Fibroblast of villous mesenchyme (primary cell): ENCODE data around the gene RNF13. TPM values are rescaled to one million over a fixed set of nuclear protein-coding genes. Genes with fewer than 3 reads are reported as not detected.
"Not testable (repeated sequence)": the region's sequence is repeated elsewhere in the genome, so short reads cannot be mapped to it uniquely, and the experiment has no call there.

Experiments used
- DNase-seq: peaks from one replicate; pipeline ENCODE4 v3.0.0-alpha.2; 2010; ENCODE audit warnings: low read depth
- H3K4me3 ChIP-seq: 2 replicates; pipeline ENCODE4 v1.5.1; 2011; ENCODE audit warnings: low read depth, mild to moderate bottlenecking, low read length
- CTCF ChIP-seq: IDR thresholded peaks from 2 replicates; pipeline ENCODE4 v1.5.1; 2012; ENCODE audit warnings: low read depth, mild to moderate bottlenecking, low read length; ENCODE audit not compliant: insufficient read depth
- total RNA-seq: library from RNA; depleted of rRNA; stranded (reverse); fragments of >200 nt; gene quantifications from 2 replicates; pipeline ENCODE4 v1.2.3, GENCODE V29; 2012

RNF13 gene
- total RNA-seq, 1 donor: 77.3 TPM

GRCh38 chr3:149941186-149941585, 128.2 kb downstream of the RNF13 start:
- no peak for TF ChIP-seq CTCF
- no peak overlapping the region for H3K4me3 ChIP-seq
- DNase-seq: no peak

GRCh38 chr3:149941946-149942345, 128.9 kb downstream of the RNF13 start:
- DNase-seq: peak; percentile 22
- no peak overlapping the region for H3K4me3 ChIP-seq
- TF ChIP-seq CTCF: no peak

GRCh38 chr3:149942409-149942808, 129.4 kb downstream of the RNF13 start:
- TF ChIP-seq CTCF: no peak
- no peak overlapping the region for H3K4me3 ChIP-seq
- DNase-seq: no peak

- not testable (repeated sequence) for DNase-seq, H3K4me3 ChIP-seq
Observed at GRCh38 chr3:149943966-149944365, 131.0 kb downstream of the RNF13 start.

GRCh38 chr3:149947231-149947630, 134.2 kb downstream of the RNF13 start:
- no peak for TF ChIP-seq CTCF
- DNase-seq: no peak
- no peak overlapping the region for H3K4me3 ChIP-seq

GRCh38 chr3:149949181-149949580, 136.2 kb downstream of the RNF13 start:
- no peak for DNase-seq
- no peak for TF ChIP-seq CTCF
- H3K4me3 ChIP-seq: no peak overlapping the region

GRCh38 chr3:149954812-149955211, 141.8 kb downstream of the RNF13 start:
- no peak for DNase-seq
- no peak overlapping the region for H3K4me3 ChIP-seq
- TF ChIP-seq CTCF: no peak

- H3K4me3 ChIP-seq: no peak overlapping the region
- TF ChIP-seq CTCF: no peak
- DNase-seq: no peak
Observed at GRCh38 chr3:149955449-149955848, 142.4 kb downstream of the RNF13 start.
